ENCODE measurements around the gene XYLT1. TPM values are rescaled to one million over a fixed set of nuclear protein-coding genes. Genes with fewer than 3 reads are reported as not detected.

Gene XYLT1
- polyA plus RNA-seq, 1 of the 3 experiments (the other 2 are of a cell fraction): 17.6 TPM

DNA sequence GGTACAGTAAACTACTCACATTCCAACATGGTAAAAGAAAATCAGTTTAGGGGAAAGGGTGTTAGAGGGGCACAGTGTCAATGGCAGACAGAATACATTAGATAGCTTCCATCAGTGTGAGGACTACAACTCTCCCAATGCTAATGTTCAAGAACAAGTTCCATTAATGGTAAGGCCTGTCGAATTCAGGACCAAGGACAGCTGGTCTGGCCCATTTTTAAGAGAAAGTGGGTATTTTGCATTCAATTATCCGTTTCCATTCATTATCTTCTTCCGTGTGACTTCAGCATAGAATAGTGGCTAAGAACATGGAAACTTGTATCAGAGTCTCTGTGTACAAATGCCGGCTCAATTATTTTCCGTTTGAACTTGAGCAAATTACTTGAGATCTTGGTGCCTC lies 98.4 kb downstream of the XYLT1 start:
- Histone ChIP-seq H3K9me3 (no peaks in the 10 kb centered on the region), H3K27ac (ENCODE audit: low read depth in 2 of 2, low read length in 1 of 2) (no peak overlapping the region; a peak in 1 of 4 replicates), H3K4me1 (ENCODE audit: control insufficient read depth in 1 of 2, insufficient read depth in 2 of 2, low read depth in 1 of 2, low read length in 1 of 2) (peaks cover 7 to 66% of the 10 kb centered on the region in 2 experiments; a peak in 2 of 4 replicates), H3K36me3 (replicated peaks in 1 of 2; ENCODE audit: control insufficient read depth in 1 of 2, insufficient read depth in 2 of 2, low read length in 1 of 2) (peaks cover 0 to 14% of the 10 kb centered on the region in 2 experiments), H3F3A (replicated peaks; ENCODE audit: insufficient read depth) (peaks cover 30% of the 10 kb centered on the region), H4K20me1 (ENCODE audit: insufficient read depth) (peaks cover 100% of the 10 kb centered on the region), H3K4me2 (no peak overlapping the region), H3K4me3 (ENCODE audit: low read depth in 2 of 2, low read length in 1 of 2) (no peak overlapping the region), H3K9me2 (no peaks in the 10 kb centered on the region), H3K27me3 (ENCODE audit: insufficient read depth) (no peaks in the 10 kb centered on the region), H3K9ac (no peak overlapping the region), H2AFZ (ENCODE audit: low read depth) (no peak overlapping the region), H3K79me2 (ENCODE audit: insufficient read depth) (peaks cover 100% of the 10 kb centered on the region)
- 81% methylated on average over 5 of the region's 5 CpGs for WGBS (ENCODE audit: low lambda C conversion rate)
- no peak for DNase-seq
- TF ChIP-seq REST (IDR thresholded peaks at IDR 0.05; ENCODE audit: low read depth, low read length) (peak; percentile 95), JUND (IDR thresholded peaks at IDR 0.05) (no peak)
- POLR2A ChIA-PET: no interaction called here
- CTCF ChIA-PET: interaction anchor here (0.7 to 1.2 kb wide), 3 partner anchors 9 to 126 kb away, joined by 3 to 4 read pairs (median 3); no protein-coding TSS in a partner anchor

DNA sequence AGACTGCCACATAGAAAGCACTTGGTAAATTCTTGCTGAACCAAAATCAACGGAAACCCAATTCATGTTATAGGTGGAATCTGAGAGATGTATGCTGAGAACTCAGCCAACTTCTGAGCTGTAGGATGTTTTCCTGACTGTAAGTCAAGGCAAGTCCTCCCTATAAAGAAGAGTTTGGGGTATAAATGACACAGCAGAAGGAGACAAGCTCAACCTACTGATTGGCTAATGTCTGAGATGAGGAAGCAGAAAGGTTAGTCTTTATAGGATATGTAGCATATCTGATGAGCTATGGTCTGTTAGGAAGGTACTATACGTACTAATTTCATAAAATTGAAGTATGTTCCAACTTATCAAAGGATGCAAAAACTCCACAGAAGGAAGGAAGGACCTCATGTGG lies 99.5 kb downstream of the XYLT1 start:
- Histone ChIP-seq H3K27ac (ENCODE audit: low read depth in 2 of 2, low read length in 1 of 2) (peak overlapping the region; percentile 16 to 25; a peak in 2 of 4 replicates), H3K9me3 (no peaks in the 10 kb centered on the region), H3K4me1 (ENCODE audit: control insufficient read depth in 1 of 2, insufficient read depth in 2 of 2, low read depth in 1 of 2, low read length in 1 of 2) (peaks cover 10 to 67% of the 10 kb centered on the region in 2 experiments; a peak in 2 of 4 replicates), H3K79me2 (ENCODE audit: insufficient read depth) (peaks cover 100% of the 10 kb centered on the region), H3K4me3 (ENCODE audit: low read depth in 2 of 2, low read length in 1 of 2) (no peak overlapping the region), H3K36me3 (replicated peaks in 1 of 2; ENCODE audit: control insufficient read depth in 1 of 2, insufficient read depth in 2 of 2, low read length in 1 of 2) (peaks cover 0 to 14% of the 10 kb centered on the region in 2 experiments), H2AFZ (ENCODE audit: low read depth) (no peak overlapping the region), H3K9me2 (no peaks in the 10 kb centered on the region), H3K4me2 (no peak overlapping the region), H4K20me1 (ENCODE audit: insufficient read depth) (peaks cover 100% of the 10 kb centered on the region), H3K27me3 (ENCODE audit: insufficient read depth) (no peaks in the 10 kb centered on the region), H3F3A (replicated peaks; ENCODE audit: insufficient read depth) (peaks cover 30% of the 10 kb centered on the region), H3K9ac (no peak overlapping the region)
- ChIA-PET CTCF (interaction anchor here (0.7 to 1.5 kb wide), 2 partner anchors 42 to 96 kb away, joined by 3 to 8 read pairs; no protein-coding TSS in a partner anchor), POLR2A (no interaction called here)
- WGBS (ENCODE audit: low lambda C conversion rate): 89% methylated on average over 2 of the region's 2 CpGs
- DNase-seq: no peak
- no peak for TF ChIP-seq YY1 (IDR thresholded peaks at IDR 0.05; ENCODE audit: low read depth)
- TF ChIP-seq MEF2A (IDR thresholded peaks at IDR 0.05; ENCODE audit: borderline replicate concordance, low read depth): no peak

GRCh38 chr16:17370731-17371285 lies 100.0 kb downstream of the XYLT1 start:
- H4K20me1 ChIP-seq (ENCODE audit: insufficient read depth): peaks cover 100% of the 10 kb centered on the region
- peaks cover 100% of the 10 kb centered on the region for H3K79me2 ChIP-seq (ENCODE audit: insufficient read depth)
- peak; percentile 27 for DNase-seq
- no peak for TF ChIP-seq YY1 (IDR thresholded peaks at IDR 0.05; ENCODE audit: low read depth)
- TF ChIP-seq, protein P1, sequence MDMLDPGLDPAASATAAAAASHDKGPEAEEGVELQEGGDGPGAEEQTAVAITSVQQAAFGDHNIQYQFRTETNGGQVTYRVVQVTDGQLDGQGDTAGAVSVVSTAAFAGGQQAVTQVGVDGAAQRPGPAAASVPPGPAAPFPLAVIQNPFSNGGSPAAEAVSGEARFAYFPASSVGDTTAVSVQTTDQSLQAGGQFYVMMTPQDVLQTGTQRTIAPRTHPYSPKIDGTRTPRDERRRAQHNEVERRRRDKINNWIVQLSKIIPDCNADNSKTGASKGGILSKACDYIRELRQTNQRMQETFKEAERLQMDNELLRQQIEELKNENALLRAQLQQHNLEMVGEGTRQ (IDR thresholded peaks at IDR 0.05; ENCODE audit: borderline replicate concordance, low read depth, low read length): no peak
- TF ChIP-seq GABPA (IDR thresholded peaks at IDR 0.05; ENCODE audit: low read depth): no peak
- no peak for TF ChIP-seq RXRA (IDR thresholded peaks at IDR 0.05; ENCODE audit: borderline replicate concordance, low read depth)
- no peak for TF ChIP-seq NFIC (IDR thresholded peaks at IDR 0.05; ENCODE audit: borderline replicate concordance)
- TF ChIP-seq RCOR1 (IDR thresholded peaks at IDR 0.05; ENCODE audit: low read length): no peak
- no peak for TF ChIP-seq GATA2 (CRISPR knock-in tag; IDR thresholded peaks at IDR 0.05)
- TF ChIP-seq USF1 (IDR thresholded peaks at IDR 0.05; ENCODE audit: borderline replicate concordance, low read depth): no peak
- TF ChIP-seq SIN3A (IDR thresholded peaks at IDR 0.05; ENCODE audit: borderline replicate concordance, low read depth, low read length): no peak
- TF ChIP-seq, protein P2, sequence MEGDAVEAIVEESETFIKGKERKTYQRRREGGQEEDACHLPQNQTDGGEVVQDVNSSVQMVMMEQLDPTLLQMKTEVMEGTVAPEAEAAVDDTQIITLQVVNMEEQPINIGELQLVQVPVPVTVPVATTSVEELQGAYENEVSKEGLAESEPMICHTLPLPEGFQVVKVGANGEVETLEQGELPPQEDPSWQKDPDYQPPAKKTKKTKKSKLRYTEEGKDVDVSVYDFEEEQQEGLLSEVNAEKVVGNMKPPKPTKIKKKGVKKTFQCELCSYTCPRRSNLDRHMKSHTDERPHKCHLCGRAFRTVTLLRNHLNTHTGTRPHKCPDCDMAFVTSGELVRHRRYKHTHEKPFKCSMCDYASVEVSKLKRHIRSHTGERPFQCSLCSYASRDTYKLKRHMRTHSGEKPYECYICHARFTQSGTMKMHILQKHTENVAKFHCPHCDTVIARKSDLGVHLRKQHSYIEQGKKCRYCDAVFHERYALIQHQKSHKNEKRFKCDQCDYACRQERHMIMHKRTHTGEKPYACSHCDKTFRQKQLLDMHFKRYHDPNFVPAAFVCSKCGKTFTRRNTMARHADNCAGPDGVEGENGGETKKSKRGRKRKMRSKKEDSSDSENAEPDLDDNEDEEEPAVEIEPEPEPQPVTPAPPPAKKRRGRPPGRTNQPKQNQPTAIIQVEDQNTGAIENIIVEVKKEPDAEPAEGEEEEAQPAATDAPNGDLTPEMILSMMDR (IDR thresholded peaks at IDR 0.05): no peak

More at GRCh38 chr16:17370731-17371285, 100.0 kb downstream of the XYLT1 start:
- no peaks in the 10 kb centered on the region for H3K9me3 ChIP-seq
- ChIA-PET POLR2A (no interaction called here), CTCF (interaction anchor here (0.7 to 1.5 kb wide), 4 partner anchors 9 to 97 kb away, joined by 3 to 8 read pairs (median 5); no protein-coding TSS in a partner anchor)
- H3K9me2 ChIP-seq: no peaks in the 10 kb centered on the region
- no peaks in the 10 kb centered on the region for H3K27me3 ChIP-seq (ENCODE audit: insufficient read depth)
- H3K36me3 ChIP-seq (replicated peaks in 1 of 2; ENCODE audit: control insufficient read depth in 1 of 2, insufficient read depth in 2 of 2, low read length in 1 of 2): peaks cover 0 to 14% of the 10 kb centered on the region in 2 experiments
- no peak overlapping the region for H3K4me3 ChIP-seq (ENCODE audit: low read depth in 2 of 2, low read length in 1 of 2)
- H3K9ac ChIP-seq: no peak overlapping the region
- WGBS (ENCODE audit: low lambda C conversion rate): 84% methylated on average over 4 of the region's 4 CpGs
- peaks cover 10 to 62% of the 10 kb centered on the region in 2 experiments; a peak in 2 of 4 replicates for H3K4me1 ChIP-seq (ENCODE audit: control insufficient read depth in 1 of 2, insufficient read depth in 2 of 2, low read depth in 1 of 2, low read length in 1 of 2)
- peaks cover 29% of the 10 kb centered on the region for H3F3A ChIP-seq (replicated peaks; ENCODE audit: insufficient read depth)
- peak overlapping the region; percentile 38; the same call in 1 of the 2 replicates for H3K4me2 ChIP-seq
- H2AFZ ChIP-seq (ENCODE audit: low read depth): no peak overlapping the region
- peak overlapping the region in 1 of 2 experiments; percentile 25; a peak in 2 of 4 replicates for H3K27ac ChIP-seq (ENCODE audit: low read depth in 2 of 2, low read length in 1 of 2)

Measured in SK-N-SH (cell line).